Adipocyte (in vitro differentiated cells): ENCODE data around the gene TFEB.
A peak's percentile ranks its signal among the peaks of the same experiment; 100 is the strongest.

Source experiments
- DNase-seq: peaks from one replicate; pipeline ENCODE4 v3.0.0-alpha.2; 2015; ENCODE audit warnings: low read depth
- H3K27me3 ChIP-seq: replicated peaks from 2 replicates; pipeline ENCODE4 v1.7.0; 2013; ENCODE audit warnings: mild to moderate bottlenecking, low read length, moderate library complexity; ENCODE audit not compliant: control insufficient read depth, insufficient read depth
- H3K36me3 ChIP-seq: 2 replicates; pipeline ENCODE4 v1.7.0; 2013; ENCODE audit warnings: low read length, mild to moderate bottlenecking, moderate library complexity; ENCODE audit not compliant: control insufficient read depth, insufficient read depth, severe bottlenecking
- H3K4me1 ChIP-seq: 2 replicates; pipeline ENCODE4 v1.7.0; 2013; ENCODE audit warnings: mild to moderate bottlenecking, low read length, moderate library complexity; ENCODE audit not compliant: control insufficient read depth, insufficient read depth
- H3K4me3 ChIP-seq: 2 replicates; pipeline ENCODE4 v1.7.0; 2013; ENCODE audit warnings: mild to moderate bottlenecking, low read length, moderate library complexity
- H3K9ac ChIP-seq: 2 replicates; pipeline ENCODE4 v1.7.0; 2013; ENCODE audit warnings: mild to moderate bottlenecking, low read length, moderate library complexity
- H3K9me3 ChIP-seq: 2 replicates; pipeline ENCODE4 v1.7.0; 2013; ENCODE audit warnings: mild to moderate bottlenecking, low read length, moderate library complexity; ENCODE audit not compliant: control insufficient read depth

Gene TFEB

DNA sequence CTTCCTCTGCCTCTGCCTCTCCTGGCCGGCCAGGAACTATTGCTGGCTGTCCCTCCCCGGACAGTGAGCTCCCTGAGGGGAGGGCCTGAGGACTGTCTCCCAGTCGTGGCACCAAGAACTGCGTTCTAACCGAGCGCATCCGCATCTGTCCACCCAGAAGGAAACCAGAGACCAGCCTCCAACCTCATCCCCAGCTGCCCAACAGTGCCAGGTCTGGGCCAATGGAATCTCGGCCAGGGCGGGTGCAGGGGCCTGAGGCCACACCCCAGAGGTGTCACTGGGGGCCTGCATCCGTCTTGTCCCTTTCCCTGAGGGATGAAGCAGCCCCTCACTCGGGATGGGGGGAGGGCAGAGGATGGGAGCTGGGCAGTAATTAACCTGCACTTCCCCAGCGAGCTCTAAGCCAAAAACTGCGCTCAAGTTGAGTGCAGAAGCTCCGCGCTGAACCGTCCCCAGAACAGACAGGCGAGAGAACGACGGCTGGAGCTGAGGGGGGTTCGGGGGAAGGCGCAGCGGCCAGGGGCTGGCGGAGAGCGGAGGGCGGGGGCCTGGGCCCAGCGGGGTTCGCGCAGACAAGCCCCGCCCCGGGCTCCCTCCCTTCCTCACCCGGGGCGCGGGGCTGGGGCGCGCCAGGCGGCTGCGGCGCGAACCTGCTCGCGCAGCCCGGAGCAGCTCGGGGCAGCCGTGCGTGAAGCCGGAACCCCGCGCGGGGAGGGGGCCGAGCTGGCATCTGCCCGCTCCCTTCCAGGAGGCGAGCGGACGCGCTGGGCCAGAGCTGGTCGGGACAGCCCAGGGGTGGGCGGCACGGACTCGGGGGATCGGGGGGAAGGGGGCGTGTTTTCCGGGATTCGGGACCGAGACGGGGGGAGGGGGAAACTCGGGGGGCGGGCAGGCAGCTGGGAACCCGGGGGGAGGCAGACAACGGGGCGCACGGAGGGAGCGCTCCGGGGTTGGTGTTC lies 1.4 kb downstream of the TFEB start:
- peak overlapping the region; percentile 71 for H3K9ac ChIP-seq
- H3K27me3 ChIP-seq = no peaks in the 10 kb centered on the region
- H3K4me3 ChIP-seq = peak overlapping the region; percentile 82
- H3K36me3 ChIP-seq = no peaks in the 10 kb centered on the region
- peak; percentile 91 for DNase-seq
- H3K4me1 ChIP-seq = peaks cover 28% of the 10 kb centered on the region
- H3K9me3 ChIP-seq = no peaks in the 10 kb centered on the region

DNA sequence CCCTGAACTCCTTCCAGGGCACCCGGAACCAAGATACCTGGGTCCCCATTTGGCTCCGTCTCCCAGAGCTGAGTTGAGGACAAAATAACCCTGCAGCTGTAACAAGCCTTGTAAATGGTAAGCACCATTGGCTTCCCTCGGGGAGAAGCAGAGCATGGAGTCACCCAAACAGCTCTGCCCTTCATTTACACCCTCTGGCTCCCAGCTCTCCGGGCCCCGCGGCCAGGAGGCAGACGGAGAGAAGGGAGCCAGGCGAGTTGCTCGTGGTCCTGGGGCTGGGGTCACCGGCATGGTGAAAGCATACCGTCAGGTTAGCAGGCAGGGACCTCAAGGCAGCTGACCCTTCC lies 2.1 kb downstream of the TFEB start:
- DNase-seq = no peak

GRCh38 chr6:41732591-41733359 lies 2.6 kb downstream of the TFEB start:
- H3K4me3 ChIP-seq = peak overlapping the region; percentile 82
- DNase-seq = peak; percentile 20
- no peaks in the 10 kb centered on the region for H3K27me3 ChIP-seq
- peaks cover 31% of the 10 kb centered on the region for H3K4me1 ChIP-seq
- peak overlapping the region; percentile 71 for H3K9ac ChIP-seq
- no peaks in the 10 kb centered on the region for H3K9me3 ChIP-seq
- H3K36me3 ChIP-seq = no peaks in the 10 kb centered on the region

More for the DNA sequence above, 2.1 kb downstream of the TFEB start:
- Histone ChIP-seq H3K4me3 (peak overlapping the region; percentile 82), H3K4me1 (peaks cover 28% of the 10 kb centered on the region), H3K9ac (peak overlapping the region; percentile 71), H3K9me3 (no peaks in the 10 kb centered on the region), H3K27me3 (no peaks in the 10 kb centered on the region), H3K36me3 (no peaks in the 10 kb centered on the region)

GRCh38 chr6:41732149-41732548 lies 3.3 kb downstream of the TFEB start:
- no peak overlapping the region for H3K4me3 ChIP-seq
- no peaks in the 10 kb centered on the region for H3K9me3 ChIP-seq
- no peak overlapping the region for H3K9ac ChIP-seq
- peaks cover 32% of the 10 kb centered on the region for H3K4me1 ChIP-seq
- H3K27me3 ChIP-seq = no peaks in the 10 kb centered on the region
- no peak for DNase-seq
- no peaks in the 10 kb centered on the region for H3K36me3 ChIP-seq

DNA sequence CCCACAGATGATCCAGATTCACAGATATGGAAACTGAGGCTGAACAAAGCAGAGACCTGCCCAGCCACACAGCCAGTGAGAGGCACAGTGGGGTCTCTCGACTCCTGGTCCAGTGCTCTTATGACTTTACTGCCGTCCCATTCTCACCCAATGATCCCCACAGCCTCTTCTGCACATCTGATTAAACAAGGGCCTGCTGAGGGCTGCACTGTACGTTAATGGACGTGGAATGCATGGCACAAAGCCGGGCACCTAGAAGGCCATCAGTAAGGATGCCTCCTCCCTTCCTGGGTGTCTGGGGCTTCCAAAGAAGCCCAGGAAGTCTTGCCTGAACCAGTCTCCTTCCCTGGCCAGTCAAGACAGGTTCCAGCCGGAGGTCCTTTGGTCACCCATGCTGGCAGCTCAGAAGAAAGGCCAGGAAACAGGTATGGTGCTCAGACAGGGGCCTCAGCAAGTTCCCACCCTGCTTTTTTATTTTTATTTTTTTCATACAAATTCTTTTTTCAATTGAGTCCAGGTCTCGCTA lies 3.8 kb downstream of the TFEB start:
- peaks cover 32% of the 10 kb centered on the region for H3K4me1 ChIP-seq
- H3K9ac ChIP-seq = no peak overlapping the region
- H3K27me3 ChIP-seq = no peaks in the 10 kb centered on the region
- no peaks in the 10 kb centered on the region for H3K9me3 ChIP-seq
- H3K36me3 ChIP-seq = no peaks in the 10 kb centered on the region
- DNase-seq = no peak
- no peak overlapping the region for H3K4me3 ChIP-seq

DNA sequence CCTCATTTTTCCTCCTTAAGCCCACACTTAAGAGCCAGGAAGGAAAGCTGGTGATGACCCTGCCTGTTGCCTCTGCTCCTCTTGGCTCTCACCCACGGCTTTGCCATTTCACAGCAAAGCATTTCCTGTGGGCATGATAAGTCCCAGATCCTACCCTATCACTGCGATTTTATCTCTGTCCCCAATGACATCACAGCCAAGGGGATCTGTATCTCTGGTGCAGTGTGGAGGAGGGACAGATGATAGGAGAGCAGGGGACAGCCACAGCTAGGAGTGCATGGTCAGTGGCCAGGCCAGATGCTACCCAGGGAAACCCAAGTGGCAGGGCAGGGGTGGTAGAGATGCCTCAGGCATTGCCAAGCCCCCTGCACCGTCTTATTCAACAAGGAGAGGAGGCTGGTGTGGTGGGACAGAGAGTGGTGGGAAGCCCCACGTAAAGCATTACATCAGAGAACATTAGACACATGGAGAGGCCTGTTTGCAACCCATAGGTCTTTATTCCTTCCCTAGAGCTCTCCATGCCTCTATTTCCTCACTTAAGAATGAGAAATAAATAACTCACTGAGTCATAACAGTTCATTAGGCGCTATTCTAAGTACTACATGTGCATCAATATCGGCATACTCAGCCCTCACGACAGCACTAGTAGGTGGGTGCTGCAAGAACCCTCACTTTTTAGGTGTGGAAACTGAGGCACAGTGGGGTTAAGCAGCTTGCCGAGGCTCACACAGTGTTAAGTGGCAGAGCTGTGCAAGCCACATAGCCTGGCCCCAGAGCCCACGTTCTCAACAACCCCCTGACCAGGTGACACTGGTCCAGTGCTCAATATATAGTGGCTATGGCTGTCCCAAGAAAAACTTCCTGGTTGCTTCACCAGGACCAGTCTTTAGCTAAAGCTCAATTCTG lies 4.6 kb downstream of the TFEB start:
- no peaks in the 10 kb centered on the region for H3K9me3 ChIP-seq
- H3K36me3 ChIP-seq = no peaks in the 10 kb centered on the region
- H3K27me3 ChIP-seq = no peaks in the 10 kb centered on the region
- peaks cover 32% of the 10 kb centered on the region for H3K4me1 ChIP-seq
- no peak for DNase-seq
- no peak overlapping the region for H3K9ac ChIP-seq
- no peak overlapping the region for H3K4me3 ChIP-seq

GRCh38 chr6:41729624-41730023 lies 5.8 kb downstream of the TFEB start:
- Histone ChIP-seq H3K9me3 (no peaks in the 10 kb centered on the region), H3K27me3 (no peaks in the 10 kb centered on the region), H3K36me3 (no peaks in the 10 kb centered on the region), H3K4me1 (peaks cover 37% of the 10 kb centered on the region), H3K9ac (no peak overlapping the region), H3K4me3 (no peak overlapping the region)
- no peak for DNase-seq

DNA sequence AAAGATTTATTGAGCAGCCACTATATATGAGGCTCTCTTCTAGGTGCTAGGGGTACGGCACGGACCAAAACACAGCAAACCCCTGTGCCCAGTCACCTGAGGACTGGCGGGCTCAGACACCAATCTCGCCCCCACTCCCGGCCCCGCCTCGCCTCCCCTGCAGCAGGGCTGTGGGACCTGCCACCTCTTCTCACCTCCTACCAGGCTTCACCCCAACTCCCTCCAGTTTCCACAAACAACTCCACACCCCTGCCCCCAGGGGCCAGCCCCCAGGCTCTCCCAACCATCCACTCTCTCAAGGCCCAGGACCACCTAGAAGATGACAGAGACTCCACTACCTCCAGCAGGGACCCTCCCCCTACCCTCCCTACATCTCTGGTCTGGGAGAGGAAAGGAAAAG lies 6.5 kb downstream of the TFEB start:
- H3K9me3 ChIP-seq = no peaks in the 10 kb centered on the region
- H3K36me3 ChIP-seq = no peaks in the 10 kb centered on the region
- H3K9ac ChIP-seq = no peak overlapping the region
- H3K4me3 ChIP-seq = no peak overlapping the region
- H3K4me1 ChIP-seq = peaks cover 43% of the 10 kb centered on the region
- DNase-seq = no peak
- H3K27me3 ChIP-seq = no peaks in the 10 kb centered on the region

DNA sequence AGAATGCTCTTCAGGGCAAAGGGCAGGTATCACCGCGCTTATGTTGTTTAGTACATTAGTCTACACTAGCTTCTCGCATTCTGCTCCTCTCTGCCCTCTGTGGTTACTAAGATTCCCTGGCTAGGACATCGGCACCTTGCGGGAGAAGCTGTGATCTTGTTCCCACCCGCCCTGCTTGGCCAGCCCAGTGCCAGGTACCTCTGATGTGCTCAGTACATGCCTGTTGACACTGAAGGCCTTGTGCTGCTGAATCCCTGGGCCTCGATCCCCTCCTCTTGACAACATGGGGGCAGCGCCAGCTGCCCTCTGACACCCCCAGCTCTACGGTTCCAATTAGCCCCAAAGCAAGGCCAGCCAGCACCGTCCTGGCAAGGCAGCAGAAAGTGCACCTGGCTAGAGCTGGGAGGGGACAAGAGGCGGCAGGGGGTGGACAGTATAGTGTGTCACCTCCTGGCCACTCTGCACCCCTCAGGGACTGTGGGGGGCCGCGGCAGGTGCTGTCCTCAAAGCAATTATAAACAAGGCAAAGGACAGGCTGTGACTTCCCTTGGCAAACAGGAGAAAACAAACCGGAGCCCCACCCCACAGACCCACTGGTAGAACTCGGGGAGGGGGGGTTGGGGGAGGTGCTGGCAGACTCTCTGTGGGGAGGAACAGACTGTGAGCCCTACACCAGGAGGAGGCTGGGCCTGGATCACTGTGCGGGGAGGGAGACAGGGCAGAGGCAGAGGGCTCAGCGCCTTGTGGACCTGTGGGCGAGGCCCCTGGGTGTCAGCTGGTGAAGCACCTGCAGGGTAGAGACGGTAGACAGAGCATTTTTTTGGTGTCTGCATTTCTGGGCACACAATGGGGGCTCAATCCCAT lies 7.1 kb downstream of the TFEB start:
- Histone ChIP-seq H3K9ac (no peak overlapping the region), H3K9me3 (no peaks in the 10 kb centered on the region), H3K4me3 (no peak overlapping the region), H3K27me3 (no peaks in the 10 kb centered on the region), H3K4me1 (peaks cover 44% of the 10 kb centered on the region), H3K36me3 (no peaks in the 10 kb centered on the region)
- DNase-seq = no peak

DNA sequence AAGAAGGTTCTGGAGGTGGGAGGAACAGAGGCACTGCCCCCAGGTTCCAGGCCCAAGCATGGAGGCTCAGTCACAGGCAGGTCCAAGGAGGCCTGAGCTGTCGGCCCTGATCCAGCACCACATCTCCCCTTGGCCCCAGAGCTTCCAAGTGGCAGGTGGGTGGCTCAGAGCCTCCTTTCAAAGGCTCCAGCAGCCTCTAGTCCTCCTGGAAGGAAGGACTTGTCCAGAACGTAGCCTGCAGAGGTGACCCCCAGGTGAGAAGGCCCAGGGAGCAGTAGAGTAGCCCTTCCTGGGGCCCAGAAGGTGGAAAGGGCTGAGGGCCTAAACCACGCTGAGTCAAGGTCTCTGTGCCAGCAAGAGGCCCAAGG lies 7.7 kb downstream of the TFEB start:
- Histone ChIP-seq H3K36me3 (no peaks in the 10 kb centered on the region), H3K9ac (no peak overlapping the region), H3K9me3 (no peaks in the 10 kb centered on the region), H3K27me3 (no peaks in the 10 kb centered on the region), H3K4me3 (no peak overlapping the region), H3K4me1 (peaks cover 42% of the 10 kb centered on the region)
- no peak for DNase-seq
